Pancreas (tissue), 10 donors: Measurements from ENCODE around the gene LYAR. TPM values are rescaled to one million over a fixed set of nuclear protein-coding genes. Genes with fewer than 3 reads are reported as not detected.

ENCODE experiments used
- ATAC-seq, 4 donors: fragments of 200-7000 bp; cut with Tn5 transposase; one replicate each; pipeline versions ENCODE4 v1.8.0 to v1.9.1; 2020; ENCODE audit warnings: mild to moderate bottlenecking in 4 of 4, moderate library complexity in 4 of 4
- DNase-seq, 6 donors: peaks; one replicate each; pipeline ENCODE4 v3.0.0-alpha.2; 2020
- FAIRE-seq: peaks from 2 replicates; lab custom pipeline; 2012; peaks lifted over from hg19 to GRCh38; lab: Jason Lieb, UNC
- H3K27ac ChIP-seq, 4 donors: fragments of 200-600 bp; sonication (generic); 1 replicate in 3 of 4; 2 replicates in 1 of 4; pipeline versions ENCODE4 v1.5.0 to v1.8.0; 2020
- H3K27me3 ChIP-seq, 4 donors: fragments of 200-600 bp; one replicate each; pipeline ENCODE4 v1.8.0; 2021
- H3K36me3 ChIP-seq, 3 donors: fragments of 200-600 bp; sonication (generic) in 1 of 3; one replicate each; pipeline versions ENCODE4 v1.5.0 to v1.8.0; 2020 to 2021
- H3K4me1 ChIP-seq, 3 donors: fragments of 200-600 bp; one replicate each; pipeline ENCODE4 v1.8.0; 2021
- H3K4me3 ChIP-seq, 4 donors: fragments of 200-600 bp; sonication (generic) in 2 of 4; one replicate each; pipeline versions ENCODE4 v1.5.0 to v1.8.0; 2020 to 2021
- H3K9me3 ChIP-seq, 4 donors: fragments of 200-600 bp; one replicate each; pipeline ENCODE4 v1.8.0; 2021
- CTCF ChIP-seq, 4 donors: fragments of 200-600 bp; sonication (generic) in 3 of 4; IDR thresholded peaks; one replicate each; pipeline versions ENCODE4 v1.5.0 to v1.8.0; 2021; ENCODE audit warnings: antibody characterized with exemption in 4 of 4
- WGBS, 2 donors: extraction: QIAGEN DNeasy Blood & Tissue Kit; methylation state at CpG; one replicate each; pipeline ENCODE4 v1.1.7; 2013; 5-methylcytosine and 5-hydroxymethylcytosine counted together
- intact Hi-C, 3 donors: fragments of 100-400 bp; cut with DNase I; formaldehyde crosslinking; loops; one replicate each; pipeline versions ENCODE4 v1.11.1 to v1.14.2; 2022
- polyA plus RNA-seq, 2 donors: library from polyadenylated mRNA; stranded (reverse); fragments of 200-250 nt; gene quantifications; one replicate each; pipeline ENCODE4 v1.2.3, GENCODE V29; 2013
- total RNA-seq, 6 donors: library from RNA; stranded (reverse); fragmentation: NEBNext Ultra II Directional in 4 of 6; extraction: Animal tissue kit (Norgen Biotek cat#: 25700) in 4 of 6; gene quantifications; one replicate each; pipeline versions ENCODE4 v1.2.1 to v1.2.4, GENCODE V29; 2021 to 2023
- donor health status: healthy with polysubstance abuse.
- donor health status: DM: no; HTN: no; CAD: no; lungs with moderate emphysema.
- donor health status: DM: no; HTN: no; CAD: no.
- donor health status: control.
- donor health status: control.
- donor health status: Bipolar disorder and iron deficiency.
- donor health status: DM: yes; HTN: yes; CAD: no.
- donor health status: DM: no; HTN: no; CAD: no.
- donor health status: DM: no; HTN: no; CAD: no.
- donor health status: DM: yes; HTN: yes; CAD: no.

Gene LYAR
- total and polyA plus RNA-seq, 8 donors, result 1.5 to 6.6 (median 4.1) TPM

GRCh38 chr4:4321951-4322688 is 32.2 kb upstream of the LYAR start:
- intact Hi-C loops, result no loop called here
- Histone ChIP-seq H3K4me1 (no peaks in the 10 kb centered on the region), H3K4me3 (no peak overlapping the region), H3K27me3 (no peaks in the 10 kb centered on the region), H3K36me3 (peaks cover 0 to 14% (median 3%) of the 10 kb centered on the region in 3 donors), H3K9me3 (no peaks in the 10 kb centered on the region), H3K27ac (no peak overlapping the region)
- 84 to 86% methylated on average over 18 of the region's 18 CpGs for WGBS, 2 donors
- FAIRE-seq (no peak), DNase-seq (no peak), ATAC-seq (no peak)
- TF ChIP-seq CTCF (IDR thresholded peaks at IDR 0.05), result no peak

- H3K27me3 ChIP-seq, result no peaks in the 10 kb centered on the region
- H3K36me3 ChIP-seq, result peaks cover 3 to 17% (median 4%) of the 10 kb centered on the region in 3 donors
- 92 to 95% methylated on average over 26 of the region's 26 CpGs for WGBS, 2 donors
- H3K9me3 ChIP-seq, result no peaks in the 10 kb centered on the region
- no peak for TF ChIP-seq CTCF (IDR thresholded peaks at IDR 0.05)
- no peak overlapping the region for H3K4me3 ChIP-seq
- intact Hi-C loops, result no loop called here
- no peak overlapping the region for H3K27ac ChIP-seq
- H3K4me1 ChIP-seq, result no peaks in the 10 kb centered on the region
- FAIRE-seq (no peak), ATAC-seq (no peak), DNase-seq (no peak)
Observed at GRCh38 chr4:4320951-4321714, 31.2 kb upstream of the LYAR start.

GRCh38 chr4:4320528-4320927 is 30.6 kb upstream of the LYAR start:
- Histone ChIP-seq H3K4me1 (no peaks in the 10 kb centered on the region), H3K4me3 (no peak overlapping the region), H3K9me3 (no peaks in the 10 kb centered on the region), H3K27ac (no peak overlapping the region), H3K36me3 (peaks cover 3 to 23% (median 5%) of the 10 kb centered on the region in 3 donors), H3K27me3 (no peaks in the 10 kb centered on the region)
- intact Hi-C loops, result no loop called here
- WGBS, 2 donors, result 96 to 97% methylated on average over 15 of the region's 15 CpGs
- TF ChIP-seq CTCF (IDR thresholded peaks at IDR 0.05), result no peak
- FAIRE-seq (no peak), ATAC-seq (no peak), DNase-seq (no peak)

GRCh38 chr4:4317496-4318232 is 27.7 kb upstream of the LYAR start:
- DNase-seq (no peak), FAIRE-seq (no peak), ATAC-seq (no peak)
- no peak overlapping the region for H3K27ac ChIP-seq
- H3K36me3 ChIP-seq, result peaks cover 3 to 50% (median 12%) of the 10 kb centered on the region in 3 donors
- H3K4me3 ChIP-seq, result no peak overlapping the region
- H3K9me3 ChIP-seq, result no peaks in the 10 kb centered on the region
- intact Hi-C loops, result no loop called here
- no peaks in the 10 kb centered on the region for H3K27me3 ChIP-seq
- WGBS, 2 donors, result 89 to 95% methylated on average over 22 to 23 of the region's 23 CpGs
- no peaks in the 10 kb centered on the region for H3K4me1 ChIP-seq
- no peak for TF ChIP-seq CTCF (IDR thresholded peaks at IDR 0.05)
